ENCODE data around the gene DENND1A. TPM values are rescaled to one million over a fixed set of nuclear protein-coding genes. Genes with fewer than 3 reads are reported as not detected.
A peak's percentile ranks its signal among the peaks of the same experiment; 100 is the strongest.

Gene DENND1A
- total and polyA plus RNA-seq, 12 donors: 7.3 to 36.7 (median 19.6) TPM

GRCh38 chr9:123761905-123762605 is 167.9 kb downstream of the DENND1A start:
- H3K36me3 ChIP-seq (replicated peaks in 1 of 2): no peaks in the 10 kb centered on the region
- 70 to 82% (median 77%) methylated on average over 4 of the region's 4 CpGs for WGBS, 4 donors
- no peaks in the 10 kb centered on the region for H3K9me3 ChIP-seq (replicated peaks in 1 of 3)
- no peak for TF ChIP-seq POLR2A (IDR thresholded peaks at IDR 0.05)
- no peak for TF ChIP-seq CTCF (IDR thresholded peaks at IDR 0.05)
- no peak overlapping the region for H3K27ac ChIP-seq
- no peaks in the 10 kb centered on the region for H3K27me3 ChIP-seq
- no peak for DNase-seq
- intact Hi-C loops (cut with DNase I): no loop called here
- H3K4me3 ChIP-seq: no peak overlapping the region
- peaks cover 6 to 26% of the 10 kb centered on the region in 2 donors for H3K4me1 ChIP-seq (replicated peaks in 1 of 2)

GRCh38 chr9:123757960-123758359 is 172.0 kb downstream of the DENND1A start:
- Histone ChIP-seq H3K4me3 (peak overlapping the region in 1 of 4 donors; percentile 24), H3K4me1 (replicated peaks in 1 of 2) (peaks cover 6 to 28% of the 10 kb centered on the region in 2 donors), H3K9me3 (replicated peaks in 1 of 3) (no peaks in the 10 kb centered on the region), H3K27me3 (no peaks in the 10 kb centered on the region), H3K36me3 (replicated peaks in 1 of 2) (no peaks in the 10 kb centered on the region), H3K27ac (peak overlapping the region in 2 of 5 donors; percentile 35 to 40)
- DNase-seq: peak in 6 of 7 donors; percentile 24 to 60 (median 42)
- WGBS, 4 donors: 40 to 58% (median 56%) methylated on average over 3 of the region's 3 CpGs
- TF ChIP-seq POLR2A (IDR thresholded peaks at IDR 0.05) (peak in 1 of 2 donors; percentile 9), CTCF (IDR thresholded peaks at IDR 0.05) (no peak)
- intact Hi-C loops (cut with DNase I): no loop called here

- WGBS, 4 donors: 37 to 62% (median 41%) methylated on average over 6 of the region's 6 CpGs
Measured at GRCh38 chr9:123757547-123757946, 172.4 kb downstream of the DENND1A start.

More at GRCh38 chr9:123757547-123757946, 172.4 kb downstream of the DENND1A start:
- no peaks in the 10 kb centered on the region for H3K9me3 ChIP-seq (replicated peaks in 1 of 3)
- H3K27me3 ChIP-seq: no peaks in the 10 kb centered on the region
- peaks cover 6 to 28% of the 10 kb centered on the region in 2 donors for H3K4me1 ChIP-seq (replicated peaks in 1 of 2)
- peak overlapping the region in 1 of 4 donors; percentile 24 for H3K4me3 ChIP-seq
- TF ChIP-seq POLR2A (IDR thresholded peaks at IDR 0.05): no peak
- no peak for TF ChIP-seq CTCF (IDR thresholded peaks at IDR 0.05)
- DNase-seq: peak in 5 of 7 donors; percentile 22 to 57 (median 40)
- H3K36me3 ChIP-seq (replicated peaks in 1 of 2): no peaks in the 10 kb centered on the region
- H3K27ac ChIP-seq: peak overlapping the region in 3 of 5 donors; percentile 35 to 67 (median 40)
- intact Hi-C loops (cut with DNase I): no loop called here

Data from adrenal gland (tissue), 12 donors.